GM23248 (cell line): ENCODE results near the gene ERGIC1. TPM values are rescaled to one million over a fixed set of nuclear protein-coding genes. Genes with fewer than 3 reads are reported as not detected.

Source experiments
- DNase-seq: peaks from one replicate; pipeline ENCODE4 v3.0.0-alpha.2; 2015
- H2AFZ ChIP-seq: fragments of 200-600 bp; sonication (generic); 2 replicates; pipeline ENCODE4 v1.6.1; 2016; ENCODE audit warnings: antibody characterized with exemption
- H3F3A ChIP-seq: fragments of 200-600 bp; sonication (generic); 2 replicates; pipeline ENCODE4 v1.6.1; 2016; ENCODE audit warnings: mild to moderate bottlenecking, antibody characterized with exemption, mixed run types; ENCODE audit not compliant: insufficient read depth
- H3K27ac ChIP-seq: fragments of 200-600 bp; sonication (generic); 2 replicates; pipeline ENCODE4 v1.5.1; 2016; ENCODE audit warnings: mild to moderate bottlenecking
- H3K27me3 ChIP-seq: fragments of 200-600 bp; sonication (generic); replicated peaks from 2 replicates; pipeline ENCODE4 v1.6.1; 2016; ENCODE audit warnings: mild to moderate bottlenecking; ENCODE audit not compliant: insufficient read depth
- H3K36me3 ChIP-seq: fragments of 200-600 bp; sonication (generic); 2 replicates; pipeline ENCODE4 v1.6.1; 2016; ENCODE audit warnings: low read depth, mild to moderate bottlenecking
- H3K4me1 ChIP-seq: fragments of 200-600 bp; sonication (generic); 2 replicates; pipeline ENCODE4 v1.6.1; 2016; ENCODE audit warnings: mild to moderate bottlenecking; ENCODE audit not compliant: insufficient read depth
- H3K4me2 ChIP-seq: fragments of 200-600 bp; sonication (generic); one replicate; pipeline ENCODE4 v1.6.1; 2016; ENCODE audit warnings: mild to moderate bottlenecking; ENCODE audit not compliant: unreplicated experiment
- H3K4me3 ChIP-seq: fragments of 200-600 bp; sonication (generic); 2 replicates; pipeline ENCODE4 v1.5.1; 2016; ENCODE audit warnings: mild to moderate bottlenecking
- H3K79me2 ChIP-seq: fragments of 200-600 bp; sonication (generic); 2 replicates; pipeline ENCODE4 v1.6.1; 2016; ENCODE audit warnings: mild to moderate bottlenecking; ENCODE audit not compliant: insufficient read depth
- H3K9ac ChIP-seq: fragments of 200-600 bp; sonication (generic); 2 replicates; pipeline ENCODE4 v1.6.1; 2016; ENCODE audit warnings: mild to moderate bottlenecking
- H3K9me2 ChIP-seq: fragments of 200-600 bp; sonication (generic); 2 replicates; pipeline ENCODE4 v1.6.1; 2016; ENCODE audit warnings: mixed run types, mild to moderate bottlenecking, moderate library complexity; ENCODE audit not compliant: insufficient read depth
- H3K9me3 ChIP-seq: fragments of 200-600 bp; sonication (generic); one replicate; pipeline ENCODE4 v1.6.1; 2017; ENCODE audit warnings: low read depth
- H4K20me1 ChIP-seq: fragments of 200-600 bp; sonication (generic); 2 replicates; pipeline ENCODE4 v1.6.0; 2016; ENCODE audit not compliant: insufficient read depth
- EZH2 ChIP-seq: fragments of 200-600 bp; sonication (generic); IDR thresholded peaks from 2 replicates; pipeline ENCODE4 v1.6.1; 2018; ENCODE audit warnings: antibody characterized with exemption, mild to moderate bottlenecking; ENCODE audit not compliant: insufficient read depth, poor library complexity, severe bottlenecking
- EZH2phosphoT487 ChIP-seq: fragments of 200-600 bp; sonication (generic); IDR thresholded peaks from 2 replicates; pipeline ENCODE4 v1.6.1; 2018; ENCODE audit warnings: antibody characterized with exemption, moderate library complexity, mild to moderate bottlenecking, low read depth; ENCODE audit not compliant: insufficient read depth
- WGBS, 2 experiments: methylation state at CpG; one replicate each; pipeline ENCODE4 v1.1.6; 2015 to 2017; ENCODE audit warnings: low lambda C conversion rate in 2 of 2, low coverage in 1 of 2; ENCODE audit errors: missing lambda C conversion rate in 2 of 2; 5-methylcytosine and 5-hydroxymethylcytosine counted together
- in situ Hi-C: fragments of 300-500 bp; cut with MboI; formaldehyde crosslinking; loops from 2 replicates; pipeline ENCODE4 v1.15.0; 2020
- polyA plus RNA-seq: library from polyadenylated mRNA; unstranded; fragments of >200 nt; fragmentation: Nextera tagmentation; extraction: Ambion mirVana; gene quantifications from 2 replicates; pipeline ENCODE4 v1.2.1, GENCODE V29; 2016
- total RNA-seq: library from RNA; depleted of rRNA; stranded (reverse); fragments of >200 nt; shearing (Covaris generic); gene quantifications from 2 replicates; pipeline ENCODE4 v1.2.3, GENCODE V29; 2014

The ERGIC1 gene
- total and polyA plus RNA-seq, 2 experiments from 2014 or later, result 66.4 to 235 TPM

DNA sequence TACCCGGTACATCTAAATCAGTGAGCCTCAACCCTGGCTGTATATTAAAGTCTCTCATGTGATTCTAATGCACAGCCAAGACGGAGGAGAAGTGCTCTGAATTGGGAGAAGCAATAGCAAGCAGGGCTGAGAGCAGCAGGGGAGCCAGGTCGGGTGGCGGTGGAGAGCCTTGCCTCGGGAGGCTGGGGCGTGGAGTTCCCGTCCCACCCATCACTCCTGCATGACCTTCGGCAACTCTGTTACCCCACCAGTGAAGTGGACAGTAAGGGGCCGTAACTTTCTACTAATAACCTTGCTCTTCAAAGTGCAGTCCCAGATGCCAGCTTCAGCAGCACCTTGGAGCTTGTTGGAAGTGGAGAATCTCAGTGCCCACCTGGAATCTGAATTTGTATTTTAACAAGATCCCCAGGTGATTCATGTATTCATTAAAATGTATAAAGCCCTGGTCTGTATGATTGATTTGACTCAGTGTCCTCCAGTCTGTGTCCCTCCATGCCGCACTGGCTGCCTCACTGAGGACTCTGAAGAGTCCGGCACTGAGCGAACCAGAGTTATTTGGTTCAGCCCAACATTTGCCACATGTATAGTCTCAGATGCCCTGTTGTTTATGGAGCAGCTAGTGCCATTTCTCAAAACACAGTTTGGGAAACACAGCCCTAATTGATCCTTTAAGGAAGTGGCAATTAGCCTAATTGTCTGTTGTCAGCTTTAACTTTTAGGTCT lies 6.5 kb downstream of the ERGIC1 start:
- Histone ChIP-seq H3K4me1 (peaks cover 21% of the 10 kb centered on the region), H2AFZ (no peak overlapping the region), H3K79me2 (peaks cover 100% of the 10 kb centered on the region), H3K9me2 (no peaks in the 10 kb centered on the region), H3K4me2 (no peak overlapping the region), H3K27ac (peak overlapping the region; percentile 40), H3K9me3 (no peaks in the 10 kb centered on the region), H3F3A (peaks cover 12% of the 10 kb centered on the region), H4K20me1 (no peaks in the 10 kb centered on the region; the same call in 1 of the 2 replicates), H3K9ac (peak overlapping the region; percentile 41), H3K36me3 (no peaks in the 10 kb centered on the region), H3K4me3 (no peak overlapping the region), H3K27me3 (no peaks in the 10 kb centered on the region)
- in situ Hi-C loops, result no loop called here
- no peak for DNase-seq
- no peak for TF ChIP-seq EZH2phosphoT487
- no peak for TF ChIP-seq EZH2
- WGBS, 2 experiments, result 57 to 58% methylated on average over 12 of the region's 12 CpGs

GRCh38 chr5:172841256-172841655 lies 7.2 kb downstream of the ERGIC1 start:
- no peaks in the 10 kb centered on the region; the same call in 1 of the 2 replicates for H4K20me1 ChIP-seq

DNA sequence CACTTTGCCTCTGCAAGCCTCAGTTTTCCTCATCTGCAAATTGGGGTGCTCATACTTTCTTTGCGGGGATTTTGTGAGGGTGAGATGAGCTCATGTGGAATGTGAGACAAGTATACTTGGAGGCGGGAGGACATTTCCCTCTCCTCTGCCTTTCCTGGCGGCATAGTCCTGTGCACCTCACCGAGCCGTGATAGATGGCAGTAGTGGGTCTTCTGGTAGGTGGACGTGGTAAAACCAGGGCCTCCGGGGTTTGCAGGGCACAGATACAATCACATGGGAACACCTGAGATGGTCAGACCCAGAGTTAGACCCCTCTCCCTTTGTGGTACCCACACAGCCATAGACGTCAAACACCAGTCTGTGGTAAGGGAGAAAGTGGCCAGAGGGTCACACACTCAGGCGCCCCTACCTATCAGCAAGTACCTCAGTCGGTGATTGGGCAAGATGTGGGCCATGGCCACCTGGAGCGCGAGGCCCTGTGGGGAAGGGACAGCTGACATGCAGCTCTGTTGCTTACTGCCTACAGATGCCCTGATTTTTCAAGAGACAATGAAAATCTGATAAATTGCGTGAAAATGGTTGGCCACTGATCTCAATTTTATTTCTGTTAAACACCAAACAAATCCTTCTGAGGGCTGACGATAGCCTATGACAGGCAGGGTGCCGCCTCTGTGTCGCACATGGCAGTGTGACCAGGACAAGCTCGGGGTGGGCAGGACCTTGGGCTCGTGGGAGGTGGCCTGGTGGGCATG lies 9.9 kb downstream of the ERGIC1 start:
- 91 to 92% methylated on average over 18 of the region's 18 CpGs for WGBS, 2 experiments
- no peak for DNase-seq

More at GRCh38 chr5:172841256-172841655, 7.2 kb downstream of the ERGIC1 start:
- in situ Hi-C loops, result no loop called here
- H3K4me3 ChIP-seq, result no peak overlapping the region
- no peaks in the 10 kb centered on the region for H3K9me3 ChIP-seq
- TF ChIP-seq EZH2phosphoT487 (no peak), EZH2 (no peak)
- peaks cover 100% of the 10 kb centered on the region for H3K79me2 ChIP-seq
- no peak overlapping the region; the same call in 1 of the 2 replicates for H3K9ac ChIP-seq
- H3K36me3 ChIP-seq, result no peaks in the 10 kb centered on the region
- H3K4me2 ChIP-seq, result no peak overlapping the region
- WGBS, 2 experiments, result 75 to 79% methylated on average over 6 of the region's 6 CpGs
- no peak overlapping the region for H3K27ac ChIP-seq
- H3K4me1 ChIP-seq, result peaks cover 14% of the 10 kb centered on the region
- no peaks in the 10 kb centered on the region for H3K27me3 ChIP-seq
- no peak overlapping the region for H2AFZ ChIP-seq
- DNase-seq, result no peak
- H3K9me2 ChIP-seq, result no peaks in the 10 kb centered on the region
- H3F3A ChIP-seq, result peaks cover 12% of the 10 kb centered on the region; the same call in 1 of the 2 replicates

GRCh38 chr5:172844577-172844838 lies 10.5 kb downstream of the ERGIC1 start:
- Histone ChIP-seq H3K4me2 (no peak overlapping the region), H3K9me3 (no peaks in the 10 kb centered on the region), H3F3A (peaks cover 30% of the 10 kb centered on the region; the same call in 1 of the 2 replicates), H4K20me1 (no peaks in the 10 kb centered on the region; the same call in 1 of the 2 replicates), H3K27ac (no peak overlapping the region), H3K4me3 (no peak overlapping the region), H3K9ac (no peak overlapping the region), H3K27me3 (no peaks in the 10 kb centered on the region), H3K4me1 (peaks cover 13% of the 10 kb centered on the region; the same call in 1 of the 2 replicates), H3K79me2 (peaks cover 100% of the 10 kb centered on the region), H3K36me3 (no peaks in the 10 kb centered on the region), H3K9me2 (no peaks in the 10 kb centered on the region), H2AFZ (no peak overlapping the region)
- DNase-seq, result no peak
- no peak for TF ChIP-seq EZH2phosphoT487
- TF ChIP-seq EZH2, result no peak
- in situ Hi-C loops, result no loop called here
- 54 to 80% methylated on average over 1 to 2 of the region's 2 CpGs for WGBS, 2 experiments

More for the DNA sequence above, 9.9 kb downstream of the ERGIC1 start:
- Histone ChIP-seq H3K27ac (no peak overlapping the region), H3K9ac (no peak overlapping the region), H3K9me2 (no peaks in the 10 kb centered on the region), H3K4me1 (peaks cover 13% of the 10 kb centered on the region; the same call in 1 of the 2 replicates), H3K4me3 (no peak overlapping the region), H3F3A (peaks cover 25% of the 10 kb centered on the region; the same call in 1 of the 2 replicates), H2AFZ (no peak overlapping the region), H3K9me3 (no peaks in the 10 kb centered on the region), H3K4me2 (no peak overlapping the region), H3K27me3 (no peaks in the 10 kb centered on the region), H3K36me3 (no peaks in the 10 kb centered on the region), H4K20me1 (no peaks in the 10 kb centered on the region; the same call in 1 of the 2 replicates), H3K79me2 (peaks cover 100% of the 10 kb centered on the region)
- no peak for TF ChIP-seq EZH2phosphoT487
- no peak for TF ChIP-seq EZH2
- in situ Hi-C loops, result no loop called here
